BE2C (cell line): ENCODE data around the gene FPGS.

Source experiments
- DNase-seq: peaks from one replicate; pipeline ENCODE4 v3.0.0-alpha.2; 2020
- H3K27me3 ChIP-seq: fragments of 250-450 bp; sonication (Bioruptor Pico); 2 replicates; pipeline ENCODE4 v1.5.1; 2020; ENCODE audit warnings: mild to moderate bottlenecking
- H3K36me3 ChIP-seq: fragments of 250-450 bp; sonication (Bioruptor Pico); 2 replicates; pipeline ENCODE4 v1.5.1; 2020; ENCODE audit warnings: mild to moderate bottlenecking
- H3K4me1 ChIP-seq: fragments of 250-450 bp; sonication (Bioruptor Pico); 2 replicates; pipeline ENCODE4 v1.5.1; 2020
- H3K4me3 ChIP-seq: 2 replicates; pipeline ENCODE4 v1.5.1; 2011; ENCODE audit warnings: low read depth, low read length
- H3K9me3 ChIP-seq: fragments of 250-450 bp; sonication (Bioruptor Pico); 2 replicates; pipeline ENCODE4 v1.5.1; 2020
- CTCF ChIP-seq: IDR thresholded peaks from 2 replicates; pipeline ENCODE4 v1.5.1; 2012; ENCODE audit warnings: mild to moderate bottlenecking, low read depth, low read length

FPGS gene

DNA sequence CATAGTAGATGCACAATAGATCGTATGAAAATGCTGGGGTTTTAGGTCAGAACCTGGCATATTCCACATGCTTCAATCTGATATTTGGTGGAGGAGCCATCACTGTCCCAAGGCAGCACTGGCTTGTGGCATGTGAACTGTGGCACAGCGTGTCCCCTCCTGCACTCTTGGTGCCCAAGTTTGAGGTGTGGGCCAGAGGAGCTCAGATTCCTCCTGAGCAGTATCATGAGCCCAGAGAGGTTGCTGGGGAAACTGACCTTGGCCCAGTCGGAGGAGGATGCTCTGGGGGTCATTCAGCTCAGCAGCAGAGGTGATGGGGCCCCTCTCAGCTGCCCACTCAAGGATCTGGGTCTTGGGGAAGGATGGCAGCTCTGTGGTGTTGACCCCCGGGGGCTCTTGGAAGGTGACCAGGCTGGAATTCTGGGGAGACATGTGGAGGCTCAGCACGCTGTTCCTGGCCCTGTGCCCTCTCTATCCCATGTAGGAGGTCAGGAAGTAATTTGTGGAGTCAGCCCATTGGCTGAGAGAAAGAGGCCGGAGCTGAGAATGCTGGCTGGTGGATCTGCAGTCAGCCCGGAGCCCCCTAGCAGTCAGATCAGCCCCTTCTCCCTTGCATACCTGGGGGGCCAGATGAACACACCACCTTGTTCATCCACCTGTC lies 23.7 kb downstream of the FPGS start:
- H3K9me3 ChIP-seq: no peaks in the 10 kb centered on the region
- no peak overlapping the region for H3K4me3 ChIP-seq
- no peaks in the 10 kb centered on the region for H3K27me3 ChIP-seq
- peaks cover 3% of the 10 kb centered on the region; the same call in 1 of the 2 replicates for H3K4me1 ChIP-seq
- no peaks in the 10 kb centered on the region for H3K36me3 ChIP-seq
- DNase-seq: no peak
- TF ChIP-seq CTCF: no peak

GRCh38 chr9:127828262-127829031 lies 25.8 kb downstream of the FPGS start:
- peak overlapping the region; percentile 49 for H3K4me3 ChIP-seq
- peak; percentile 88 for DNase-seq
- no peak for TF ChIP-seq CTCF

DNA sequence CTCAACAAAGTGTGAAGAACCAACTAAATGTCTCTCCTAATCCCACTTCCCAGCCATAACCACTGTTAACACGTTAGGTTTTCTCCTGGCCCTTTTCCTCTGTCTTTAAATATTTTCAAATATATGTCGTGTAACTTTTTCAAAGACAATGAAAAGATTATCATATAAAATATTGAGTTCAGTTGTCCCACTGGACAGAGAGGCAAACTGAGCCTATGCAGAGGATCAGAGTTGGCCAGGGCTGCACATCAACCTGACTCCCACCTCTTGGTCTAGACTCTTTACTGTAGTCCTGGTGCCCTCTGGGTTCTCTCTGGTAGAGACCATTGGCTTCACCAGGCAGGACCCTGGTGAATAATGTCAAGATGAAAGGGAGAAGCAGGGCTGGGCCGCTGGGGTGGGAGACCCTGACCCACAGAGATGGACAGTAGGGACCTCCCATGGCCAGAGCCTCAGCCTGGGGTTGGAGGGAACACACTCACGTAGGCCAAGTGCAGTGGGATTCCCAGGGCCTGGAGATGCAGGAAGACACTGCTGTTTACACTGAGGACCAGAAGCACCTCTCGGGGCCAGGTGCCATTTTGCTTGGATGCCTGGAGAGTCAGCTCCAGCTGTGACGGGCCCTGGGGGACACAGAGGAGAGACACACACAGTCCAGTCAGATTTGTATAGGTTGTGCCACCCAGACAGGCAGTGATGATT lies 26.7 kb downstream of the FPGS start:
- TF ChIP-seq CTCF: no peak
- no peaks in the 10 kb centered on the region for H3K36me3 ChIP-seq
- no peaks in the 10 kb centered on the region for H3K9me3 ChIP-seq
- peaks cover 3% of the 10 kb centered on the region; the same call in 1 of the 2 replicates for H3K4me1 ChIP-seq
- no peak overlapping the region for H3K4me3 ChIP-seq
- DNase-seq: no peak
- no peaks in the 10 kb centered on the region for H3K27me3 ChIP-seq

More at GRCh38 chr9:127828262-127829031, 25.8 kb downstream of the FPGS start:
- H3K9me3 ChIP-seq: no peaks in the 10 kb centered on the region
- H3K27me3 ChIP-seq: no peaks in the 10 kb centered on the region
- H3K36me3 ChIP-seq: no peaks in the 10 kb centered on the region
- peaks cover 3% of the 10 kb centered on the region; the same call in 1 of the 2 replicates for H3K4me1 ChIP-seq

- no peaks in the 10 kb centered on the region for H3K9me3 ChIP-seq
- H3K4me1 ChIP-seq: no peaks in the 10 kb centered on the region
- no peak for TF ChIP-seq CTCF
- H3K4me3 ChIP-seq: no peak overlapping the region
- H3K36me3 ChIP-seq: no peaks in the 10 kb centered on the region
- no peak for DNase-seq
- no peaks in the 10 kb centered on the region for H3K27me3 ChIP-seq
Measured at GRCh38 chr9:127832248-127832647, 29.6 kb downstream of the FPGS start.

GRCh38 chr9:127833555-127833954 lies 30.9 kb downstream of the FPGS start:
- no peaks in the 10 kb centered on the region for H3K36me3 ChIP-seq
- DNase-seq: no peak
- H3K9me3 ChIP-seq: no peaks in the 10 kb centered on the region
- H3K27me3 ChIP-seq: no peaks in the 10 kb centered on the region
- TF ChIP-seq CTCF: no peak
- no peak overlapping the region for H3K4me3 ChIP-seq
- no peaks in the 10 kb centered on the region for H3K4me1 ChIP-seq
